Activated effector memory CD4-positive, alpha-beta T cell treated with Interleukin-2 at 50 U/mL for 16 hours (primary cell): ENCODE measurements around the gene CD82.

Experiments used
- DNase-seq: peaks from one replicate; pipeline ENCODE4 v3.0.0-alpha.2; 2020

CD82 gene, protein sequence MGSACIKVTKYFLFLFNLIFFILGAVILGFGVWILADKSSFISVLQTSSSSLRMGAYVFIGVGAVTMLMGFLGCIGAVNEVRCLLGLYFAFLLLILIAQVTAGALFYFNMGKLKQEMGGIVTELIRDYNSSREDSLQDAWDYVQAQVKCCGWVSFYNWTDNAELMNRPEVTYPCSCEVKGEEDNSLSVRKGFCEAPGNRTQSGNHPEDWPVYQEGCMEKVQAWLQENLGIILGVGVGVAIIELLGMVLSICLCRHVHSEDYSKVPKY

GRCh38 chr11:44565211-44565952 is at the start of gene CD82:
TSS of gene CD82 (plus strand) at chr11:44565663. CDS start at chr11:44594663, 29,000 bp downstream.
- DNase-seq = peak; percentile 97

DNA sequence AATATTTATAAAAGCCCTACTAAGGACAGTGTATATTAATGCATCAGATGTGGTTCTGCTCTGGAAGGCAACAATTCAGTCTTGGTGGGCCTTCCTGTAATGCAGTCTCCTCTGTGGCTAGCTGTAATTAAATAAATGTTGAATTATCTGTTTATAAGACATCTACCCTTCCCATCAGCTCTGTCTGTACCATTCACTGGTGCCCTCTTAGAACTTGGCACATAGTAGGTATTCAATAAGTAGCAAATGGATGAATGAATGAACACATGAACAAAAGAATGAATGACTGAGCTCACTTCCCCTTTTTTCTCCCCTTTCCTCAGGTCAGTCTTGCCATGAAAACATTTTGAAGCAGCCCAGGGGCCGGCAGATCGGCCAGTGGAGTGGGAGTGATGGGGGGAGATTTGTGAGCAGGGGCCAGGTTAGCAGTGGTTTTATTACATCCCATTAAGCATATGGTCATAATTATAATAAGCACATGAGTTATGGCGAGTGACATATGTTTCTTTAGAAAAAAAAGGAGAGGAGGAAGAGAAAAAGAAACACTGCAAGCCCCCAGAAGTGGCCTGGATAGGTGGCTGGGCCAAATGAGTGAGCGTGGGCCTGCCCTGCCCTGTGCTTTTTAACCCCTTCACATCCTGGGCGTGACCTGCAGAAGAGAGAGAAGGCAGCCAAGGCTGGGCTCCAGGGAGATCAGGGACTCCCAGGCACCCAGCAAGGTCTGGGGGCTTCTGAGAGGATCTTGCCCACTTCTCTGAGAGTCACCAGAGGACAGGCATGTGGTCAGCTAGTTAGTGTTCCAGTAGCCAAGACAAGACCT is 48.6 kb upstream of the CD82 start:
- no peak for DNase-seq

- no peak for DNase-seq
Measured at GRCh38 chr11:44517541-44517940, 47.9 kb upstream of the CD82 start.

GRCh38 chr11:44518968-44519550 is 46.4 kb upstream of the CD82 start:
- no peak for DNase-seq

DNA sequence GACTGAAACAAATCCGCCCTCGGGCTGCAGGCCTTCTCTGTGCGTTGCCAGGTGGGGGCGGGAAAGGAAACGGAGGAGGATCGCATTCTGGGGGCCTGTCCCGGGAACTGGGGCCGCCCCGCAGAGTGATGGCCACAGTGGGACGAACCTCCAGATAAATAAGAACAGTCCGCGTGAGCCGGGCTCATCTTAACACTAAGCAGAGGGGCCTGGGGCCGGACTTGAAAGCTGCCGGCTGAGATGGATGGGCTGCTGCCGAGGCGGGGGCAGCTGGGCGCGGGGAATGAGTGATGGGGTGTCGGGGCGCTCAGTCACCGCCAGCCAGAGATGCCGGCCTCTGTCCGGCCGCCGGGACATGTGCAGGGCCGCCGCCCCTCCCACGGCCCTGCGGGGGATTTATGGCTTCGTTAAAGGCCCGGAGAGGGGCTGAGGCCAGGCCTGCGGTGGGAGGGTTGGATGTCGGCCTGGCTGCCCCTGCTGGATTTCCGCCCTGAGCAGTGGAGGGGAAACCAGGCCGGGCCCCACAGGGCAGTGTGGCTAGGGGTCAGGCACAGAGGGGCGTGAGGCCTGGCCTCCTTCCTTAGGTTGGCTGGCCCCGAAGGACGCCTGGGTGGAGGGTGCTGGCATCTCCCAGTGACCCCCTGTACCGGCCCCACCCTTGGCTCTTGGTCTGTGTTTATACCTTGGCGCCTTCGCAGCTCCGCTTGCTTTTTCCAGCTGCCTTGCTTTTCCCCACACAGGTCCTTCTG is 45.3 kb upstream of the CD82 start:
- DNase-seq = no peak

- no peak for DNase-seq
Measured at GRCh38 chr11:44521148-44521547, 44.3 kb upstream of the CD82 start.

- DNase-seq = no peak
Measured at GRCh38 chr11:44522294-44522693, 43.2 kb upstream of the CD82 start.

GRCh38 chr11:44524346-44524745 is 41.1 kb upstream of the CD82 start:
- DNase-seq = no peak

GRCh38 chr11:44524751-44525201 is 40.7 kb upstream of the CD82 start:
- DNase-seq = no peak

DNA sequence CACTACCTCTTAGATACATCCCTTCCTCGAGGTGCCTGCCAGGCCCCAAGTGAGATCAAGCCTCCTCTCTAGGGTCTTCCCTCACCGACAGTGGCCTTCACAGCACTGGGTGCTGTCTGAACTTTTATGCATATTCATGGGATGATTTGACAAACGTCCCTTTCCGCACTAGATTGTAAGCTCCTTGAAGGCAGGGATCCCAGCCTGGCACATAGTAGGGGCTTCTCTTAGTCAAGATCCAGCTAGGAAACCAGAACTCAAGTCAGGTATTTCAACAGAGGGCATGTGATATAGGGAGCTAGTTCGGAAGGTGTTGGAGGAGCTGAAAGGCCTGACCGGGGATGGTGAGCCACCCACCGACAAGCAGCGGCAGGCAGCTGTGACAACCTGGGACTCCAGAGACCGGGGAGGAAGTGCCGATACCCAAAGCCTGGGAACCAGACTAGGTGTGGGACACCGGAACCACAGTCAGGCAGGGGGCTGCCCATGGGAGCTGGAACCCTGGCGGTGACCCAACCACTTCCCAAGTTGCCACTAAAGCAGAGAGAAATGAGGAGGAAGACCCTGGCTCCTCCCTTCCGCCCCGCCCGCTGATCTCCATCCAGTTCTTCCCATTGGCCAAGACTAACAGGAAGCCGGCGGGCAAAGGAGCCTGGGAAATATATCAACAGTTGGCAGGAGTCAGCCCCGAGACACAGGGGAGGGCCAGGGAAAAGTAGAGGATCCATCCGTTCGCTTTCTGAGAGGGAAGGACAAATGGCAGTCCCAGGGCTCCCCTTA is 39.8 kb upstream of the CD82 start:
- no peak for DNase-seq

DNA sequence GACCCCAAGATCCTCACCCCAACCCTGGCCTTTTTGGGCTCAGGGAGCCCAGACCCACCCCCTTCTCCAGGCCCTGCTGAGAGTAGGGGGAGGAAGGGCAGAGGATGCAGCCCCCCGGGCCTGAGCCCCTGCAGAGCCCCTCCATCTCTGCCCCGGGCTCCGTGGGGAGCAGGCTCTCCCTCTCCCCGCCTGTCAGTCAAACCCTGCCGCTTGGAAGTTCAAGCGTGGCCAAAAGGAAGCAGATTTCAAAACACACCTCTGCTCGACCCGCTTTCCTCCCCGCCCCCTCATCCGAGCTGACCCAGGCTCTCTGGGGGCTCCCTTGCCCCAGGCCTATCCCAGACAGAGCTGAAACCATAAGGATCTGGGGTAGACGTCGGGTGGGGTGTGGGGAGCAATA is 39.0 kb upstream of the CD82 start:
- DNase-seq = no peak

DNA sequence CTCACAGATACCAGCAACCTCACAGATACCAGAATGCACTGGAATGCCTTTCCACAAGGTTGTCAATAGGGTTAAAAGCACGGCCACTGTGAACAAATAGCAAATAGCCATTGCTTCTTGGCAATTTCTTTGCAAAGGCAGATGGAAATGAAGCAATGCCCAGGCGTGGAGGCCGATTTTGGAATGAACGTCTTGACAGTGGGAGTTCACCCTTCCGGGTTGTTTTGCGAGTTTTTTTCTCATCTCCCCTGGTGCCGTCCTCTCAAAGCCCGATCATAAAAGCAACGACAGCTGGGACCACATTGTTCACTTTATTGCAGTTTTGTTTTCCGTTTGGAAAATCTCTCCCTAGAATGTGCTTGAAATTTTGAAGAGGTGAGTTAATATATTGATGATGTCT is 38.0 kb upstream of the CD82 start:
- no peak for DNase-seq

DNA sequence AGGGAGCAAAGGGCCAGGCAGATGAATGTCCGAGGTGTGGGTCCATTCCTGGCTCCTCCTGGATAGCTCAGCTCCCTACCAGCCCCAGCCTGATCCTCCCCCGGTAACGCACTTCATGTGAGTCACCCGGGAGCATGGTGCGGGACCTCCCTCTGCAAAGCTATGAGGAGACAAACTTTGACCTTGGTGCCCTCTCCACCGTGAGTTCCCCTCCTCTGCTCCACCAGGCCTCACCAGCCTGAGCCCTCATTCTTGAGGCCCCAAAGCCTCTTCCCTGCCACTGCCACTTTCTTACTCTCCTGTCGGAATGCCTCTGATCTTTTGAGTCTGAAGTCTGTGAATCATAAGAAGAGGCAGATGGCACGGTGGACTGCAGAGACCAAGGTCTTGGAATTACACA is 37.4 kb upstream of the CD82 start:
- no peak for DNase-seq

- DNase-seq = no peak
Measured at GRCh38 chr11:44528581-44528980, 36.9 kb upstream of the CD82 start.

- no peak for DNase-seq
Measured at GRCh38 chr11:44529895-44530412, 35.5 kb upstream of the CD82 start.

- no peak for DNase-seq
Measured at GRCh38 chr11:44530413-44531115, 34.9 kb upstream of the CD82 start.

- no peak for DNase-seq
Measured at GRCh38 chr11:44531116-44531504, 34.4 kb upstream of the CD82 start.

GRCh38 chr11:44531636-44532035 is 33.8 kb upstream of the CD82 start:
- DNase-seq = no peak

DNA sequence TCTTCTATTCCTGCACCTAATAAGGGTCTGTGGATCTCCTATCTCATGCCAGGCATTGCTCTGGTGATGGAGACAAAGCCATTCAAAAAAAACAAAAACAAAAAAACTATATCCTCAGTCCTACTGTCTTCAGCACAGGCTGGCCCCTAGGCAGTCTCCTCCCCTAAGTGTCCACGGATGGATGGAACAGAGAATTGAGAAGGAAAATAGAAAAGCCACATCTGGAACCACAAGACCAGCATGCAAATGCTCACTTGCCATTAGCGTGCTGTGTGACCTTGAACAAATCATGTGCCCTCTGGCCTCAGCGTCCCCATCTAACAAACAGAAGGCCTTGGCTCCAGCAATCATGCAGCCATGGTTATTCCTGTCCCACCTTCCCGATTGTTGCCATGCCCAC is 32.7 kb upstream of the CD82 start:
- DNase-seq = no peak

GRCh38 chr11:44533921-44534711 is 31.3 kb upstream of the CD82 start:
- DNase-seq = no peak
